Stimulated activated CD4-positive, alpha-beta T cell treated with anti-CD3 and anti-CD28 coated beads, Interleukin-4, amount 100 ng/mL, for 4 hours (primary cell): ENCODE data around the gene SERPINF2.
"Not testable (repeated sequence)": the region's sequence is repeated elsewhere in the genome, so short reads cannot be mapped to it uniquely, and the experiment has no call there.

Experiments
- DNase-seq, 2 experiments: peaks; one replicate each; pipeline ENCODE4 v3.0.0-alpha.2; 2020

SERPINF2 gene

DNA sequence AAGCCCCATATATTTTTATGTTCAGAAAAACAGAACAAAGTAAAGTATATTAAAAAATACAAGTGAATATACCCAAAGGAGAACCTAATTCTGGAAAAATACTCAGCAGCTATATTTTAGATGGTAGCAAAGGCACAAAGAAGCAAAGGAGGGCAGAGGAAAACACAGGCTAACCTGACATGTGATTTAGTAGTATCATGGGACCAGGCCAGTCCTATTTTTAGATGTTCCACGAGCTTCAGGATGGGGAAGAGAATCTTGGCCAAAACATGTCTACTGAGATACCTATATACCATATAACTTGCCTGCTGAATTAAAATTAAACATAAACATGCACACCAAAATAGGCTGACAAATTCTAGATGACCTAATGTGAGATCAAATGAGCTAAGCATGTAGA, 54.1 kb downstream of the SERPINF2 start:
- no peak for DNase-seq

DNA sequence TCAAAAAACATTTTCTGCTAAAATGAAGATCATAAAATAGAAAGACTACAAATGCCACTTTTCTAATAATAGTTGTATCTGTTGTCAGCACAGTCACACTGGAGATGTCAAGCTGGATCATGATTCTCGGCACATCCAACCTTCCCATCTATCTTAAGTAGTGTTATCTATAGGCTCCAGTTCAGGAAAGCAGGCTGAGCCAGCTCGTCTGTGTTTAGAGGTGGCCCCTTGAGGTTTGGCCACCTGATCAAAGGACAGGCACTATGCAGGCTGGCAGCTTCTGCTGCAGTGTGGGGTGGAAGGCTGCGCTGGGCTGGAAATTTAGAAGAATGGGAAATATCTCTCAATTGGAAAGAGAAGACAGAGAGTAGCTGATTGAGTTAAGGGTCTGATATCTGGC, 54.7 kb downstream of the SERPINF2 start:
- DNase-seq = no peak

DNA sequence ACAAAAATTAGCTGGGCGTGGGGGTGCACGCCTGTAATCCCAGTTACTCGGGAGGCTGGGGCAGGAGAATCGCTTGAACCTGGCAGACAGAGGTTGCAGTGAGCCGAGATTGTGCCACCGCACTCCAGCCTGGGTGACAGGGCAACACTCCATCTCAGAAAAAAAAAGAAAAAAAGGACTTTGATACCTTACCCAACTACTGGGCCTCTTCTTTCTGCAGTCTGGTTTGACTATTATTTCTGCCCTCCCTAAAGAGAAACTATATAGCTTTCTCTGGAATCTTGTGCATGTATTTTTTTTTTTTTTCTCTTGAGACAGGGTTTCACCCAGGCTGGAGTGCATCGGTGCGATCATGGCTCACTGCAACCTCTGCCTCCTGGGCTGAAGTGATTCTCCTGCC, 55.2 kb downstream of the SERPINF2 start:
- not testable (repeated sequence) for DNase-seq

DNA sequence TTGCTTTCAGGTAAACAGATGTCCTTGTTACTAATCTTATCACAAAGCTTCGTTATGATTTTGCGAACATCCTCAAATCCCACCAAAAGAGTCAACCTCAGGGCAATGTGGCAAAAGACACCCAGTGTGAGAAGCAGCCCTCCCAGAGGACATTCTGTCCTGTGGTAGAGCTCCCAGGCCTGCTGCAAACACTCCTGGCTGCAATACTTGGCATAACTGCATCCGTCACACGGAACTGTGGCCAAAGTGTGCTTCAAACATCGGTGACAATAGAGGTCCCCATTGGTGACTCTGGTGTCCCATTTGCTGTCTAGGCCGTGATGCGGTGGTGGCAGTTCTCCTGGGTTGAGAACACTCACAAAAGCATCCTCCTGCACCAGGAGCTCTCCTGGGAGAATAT, 57.6 kb downstream of the SERPINF2 start:
- no peak for DNase-seq

DNA sequence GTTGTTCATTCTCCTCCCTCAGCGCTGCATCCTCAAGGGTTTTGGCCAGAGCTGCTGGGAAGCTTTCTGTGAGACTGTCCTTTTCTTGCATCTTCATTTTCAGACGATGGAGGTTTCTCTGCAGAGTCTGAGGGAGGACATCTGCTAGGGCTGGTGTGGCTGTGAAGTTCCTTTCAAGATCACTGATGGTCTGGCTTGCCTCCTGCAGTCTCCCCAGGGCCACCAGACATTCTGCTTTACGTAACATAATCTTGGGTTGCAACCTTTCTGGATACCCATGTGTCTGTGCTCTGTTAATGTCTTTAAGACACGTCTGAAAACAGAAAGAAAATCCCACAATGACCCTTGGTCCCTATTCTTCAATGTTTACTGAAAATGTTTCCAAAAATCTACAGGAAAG, 58.0 kb downstream of the SERPINF2 start:
- DNase-seq = no peak

DNA sequence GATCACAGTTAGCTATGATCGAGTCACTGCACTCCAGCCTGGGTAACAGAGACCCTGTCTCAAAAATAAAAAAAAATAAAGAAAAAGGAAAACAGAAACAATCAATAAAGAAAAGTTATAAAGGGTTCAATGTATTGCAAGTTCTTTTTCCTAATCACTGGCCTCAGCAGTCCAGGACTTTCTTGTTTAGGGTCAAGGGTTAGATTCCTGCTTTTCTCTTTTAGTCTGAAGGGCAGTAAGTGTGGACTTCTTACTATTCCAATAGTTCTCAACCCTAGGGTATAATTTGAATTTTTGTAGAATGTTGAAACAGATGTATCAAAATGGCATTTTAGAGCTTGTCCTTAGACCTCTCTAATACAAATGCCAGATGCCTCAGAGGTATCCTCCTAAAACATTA, 59.8 kb downstream of the SERPINF2 start:
- DNase-seq = no peak

DNA sequence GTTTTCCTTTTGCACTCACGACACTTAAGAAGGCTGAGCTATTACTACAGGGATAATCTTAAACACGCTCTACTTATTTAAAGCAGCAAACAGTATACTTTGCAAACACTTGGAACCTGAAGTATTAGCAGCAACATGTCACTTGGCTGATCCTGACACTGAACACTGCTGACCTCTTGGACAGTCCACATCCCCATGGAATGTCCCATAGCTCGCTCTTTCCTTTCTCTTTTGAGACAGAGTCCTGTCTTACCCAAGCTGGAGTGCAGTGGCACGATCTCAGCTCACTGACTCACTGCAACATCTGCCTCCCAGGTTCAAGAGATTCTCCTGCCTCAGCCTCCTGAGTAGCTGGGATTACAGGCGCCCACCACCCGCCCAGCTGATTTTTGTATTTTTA, 60.6 kb downstream of the SERPINF2 start:
- DNase-seq = no peak
